AG09319 (cell line): ENCODE data around the gene MEG3.
"Not testable (repeated sequence)": the region's sequence is repeated elsewhere in the genome, so short reads cannot be mapped to it uniquely, and the experiment has no call there.

Experiments used
- DNase-seq: peaks from one replicate; pipeline ENCODE4 v3.0.0-alpha.2; 2010; ENCODE audit warnings: low read depth; ENCODE audit errors: extremely low read depth
- CTCF ChIP-seq: IDR thresholded peaks from 2 replicates; pipeline ENCODE4 v1.5.1; 2011; ENCODE audit warnings: low read depth, mild to moderate bottlenecking, inconsistent platforms, low read length, moderate library complexity

The MEG3 gene

GRCh38 chr14:100816286-100816949 lies 9.5 kb upstream of the MEG3 start:
- DNase-seq: no peak
- no peak for TF ChIP-seq CTCF

- TF ChIP-seq CTCF: no peak
These were observed 8.7 kb upstream of the MEG3 start for GRCh38 chr14:100816950-100817901.

GRCh38 chr14:100818221-100818699 lies 7.7 kb upstream of the MEG3 start:
- no peak for TF ChIP-seq CTCF
- DNase-seq: no peak

More at GRCh38 chr14:100816950-100817901, 8.7 kb upstream of the MEG3 start:
- DNase-seq: no peak

- not testable (repeated sequence) for DNase-seq
These were observed 7.0 kb upstream of the MEG3 start for GRCh38 chr14:100818923-100819322.

GRCh38 chr14:100819453-100819828 lies 6.5 kb upstream of the MEG3 start:
- no peak for DNase-seq

GRCh38 chr14:100819829-100820475 lies 6.0 kb upstream of the MEG3 start:
- TF ChIP-seq CTCF: no peak
- no peak for DNase-seq

More at GRCh38 chr14:100819453-100819828, 6.5 kb upstream of the MEG3 start:
- no peak for TF ChIP-seq CTCF

GRCh38 chr14:100820957-100821356 lies 5.0 kb upstream of the MEG3 start:
- DNase-seq: no peak
- TF ChIP-seq CTCF: no peak
